HepG2 (cell line): ENCODE measurements around the gene CPVL.

ENCODE experiments used
- CENPX ChIP-seq: sonication (generic); formaldehyde crosslinking; IDR thresholded peaks from 2 replicates; pipeline ENCODE4 v1.9.0; 2021; ENCODE audit warnings: mild to moderate bottlenecking, missing genetic modification reagents, moderate library complexity
- CREM ChIP-seq, 2 experiments: sonication (generic) in 1 of 2; formaldehyde crosslinking in 1 of 2; IDR thresholded peaks; 2 replicates each; pipeline versions ENCODE4 v1.4.0 to v1.6.1; 2016 to 2020; ENCODE audit warnings: antibody characterized with exemption in 1 of 2, mild to moderate bottlenecking in 1 of 2, missing genetic modification reagents in 1 of 2
- CTCF ChIP-seq: sonication (generic); formaldehyde crosslinking; IDR thresholded peaks from 2 replicates; pipeline ENCODE4 v1.5.0; 2020; ENCODE audit warnings: mild to moderate bottlenecking, missing genetic modification reagents, moderate library complexity
- KDM1A ChIP-seq: IDR thresholded peaks from 2 replicates; pipeline ENCODE4 v1.6.1; 2016; ENCODE audit warnings: missing compliant biosample characterization
- LRRFIP1 ChIP-seq: sonication (generic); formaldehyde crosslinking; conservative IDR thresholded peaks from 2 replicates; pipeline ENCODE4 v1.4.0; 2020; ENCODE audit warnings: missing genetic modification reagents
- MAX ChIP-seq: IDR thresholded peaks from 2 replicates; pipeline ENCODE4 v1.6.1; 2012; ENCODE audit warnings: inconsistent platforms
- MXI1 ChIP-seq: IDR thresholded peaks from 3 replicates; pipeline ENCODE4 v1.6.1; 2012; ENCODE audit warnings: low read depth, low read length, inconsistent platforms, borderline replicate concordance
- RAD21 ChIP-seq: fragments of 450-650 bp; formaldehyde crosslinking; IDR thresholded peaks from 2 replicates; pipeline ENCODE4 v1.5.0; 2020; ENCODE audit warnings: mild to moderate bottlenecking
- STAT6 ChIP-seq: sonication (generic); formaldehyde crosslinking; IDR thresholded peaks from 2 replicates; pipeline ENCODE4 v1.4.0; 2020; ENCODE audit warnings: missing genetic modification reagents, mild to moderate bottlenecking, borderline replicate concordance
- ZNF709 ChIP-seq: sonication (generic); formaldehyde crosslinking; IDR thresholded peaks from 2 replicates; pipeline ENCODE4 v1.5.0; 2020; ENCODE audit warnings: mild to moderate bottlenecking, missing genetic modification reagents
- ZNF761 ChIP-seq: sonication (generic); formaldehyde crosslinking; conservative IDR thresholded peaks from 2 replicates; pipeline ENCODE4 v1.4.0; 2020; ENCODE audit warnings: mild to moderate bottlenecking, missing genetic modification reagents

- TF ChIP-seq RAD21 (CRISPR knock-in tag) (no peak), STAT6 (CRISPR knock-in tag) (no peak), CTCF (CRISPR knock-in tag) (no peak), ZNF709 (no peak), ZNF761 (CRISPR knock-in tag) (no peak), CREM (IDR thresholded peaks at IDR 0.05) (no peak), CREM (CRISPR knock-in tag; IDR thresholded peaks at IDR 0.05) (no peak), KDM1A (CRISPR knock-in tag) (no peak), MXI1 (no peak), LRRFIP1 (CRISPR knock-in tag) (no peak), MAX (no peak), CENPX (CRISPR knock-in tag) (no peak)
Observed at GRCh38 chr7:29120955-29121354, 25.4 kb downstream of the CPVL start.
